Stimulated activated CD8-positive, alpha-beta memory T cell treated with anti-CD3 and anti-CD28 coated beads, Interleukin-7, amount 100 ng/mL, for 4 hours (primary cell): ENCODE measurements around the gene PSTPIP2.
"Not testable (repeated sequence)": the region's sequence is repeated elsewhere in the genome, so short reads cannot be mapped to it uniquely, and the experiment has no call there.

ENCODE experiments used
- DNase-seq, 2 donors: peaks; one replicate each; pipeline ENCODE4 v3.0.0-alpha.2; 2020; ENCODE audit warnings: low read depth in 2 of 2

The PSTPIP2 gene

DNA sequence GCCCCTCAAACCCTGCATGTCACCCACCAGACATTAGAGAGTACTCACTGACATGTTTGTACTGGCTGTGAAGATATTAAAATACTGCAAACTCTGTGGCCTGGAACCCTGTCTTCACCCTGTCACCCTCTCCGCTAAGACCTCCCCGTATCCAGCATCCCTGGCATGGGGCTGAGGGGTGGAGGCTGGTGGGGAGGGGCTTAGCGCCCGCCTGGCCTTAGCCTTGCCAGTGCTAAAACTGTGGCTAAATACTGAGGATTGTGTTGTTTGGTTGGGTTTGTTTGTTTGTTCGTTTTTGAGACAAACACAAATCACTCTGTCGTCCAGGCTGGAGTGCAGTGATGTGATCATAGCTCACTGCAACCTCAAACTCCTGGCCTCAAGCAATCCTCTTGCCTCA, 1.8 kb downstream of the PSTPIP2 start:
- no peak for DNase-seq

GRCh38 chr18:46069524-46069923, 2.5 kb downstream of the PSTPIP2 start:
- DNase-seq: no peak

GRCh38 chr18:46068763-46069162, 3.3 kb downstream of the PSTPIP2 start:
- no peak for DNase-seq

DNA sequence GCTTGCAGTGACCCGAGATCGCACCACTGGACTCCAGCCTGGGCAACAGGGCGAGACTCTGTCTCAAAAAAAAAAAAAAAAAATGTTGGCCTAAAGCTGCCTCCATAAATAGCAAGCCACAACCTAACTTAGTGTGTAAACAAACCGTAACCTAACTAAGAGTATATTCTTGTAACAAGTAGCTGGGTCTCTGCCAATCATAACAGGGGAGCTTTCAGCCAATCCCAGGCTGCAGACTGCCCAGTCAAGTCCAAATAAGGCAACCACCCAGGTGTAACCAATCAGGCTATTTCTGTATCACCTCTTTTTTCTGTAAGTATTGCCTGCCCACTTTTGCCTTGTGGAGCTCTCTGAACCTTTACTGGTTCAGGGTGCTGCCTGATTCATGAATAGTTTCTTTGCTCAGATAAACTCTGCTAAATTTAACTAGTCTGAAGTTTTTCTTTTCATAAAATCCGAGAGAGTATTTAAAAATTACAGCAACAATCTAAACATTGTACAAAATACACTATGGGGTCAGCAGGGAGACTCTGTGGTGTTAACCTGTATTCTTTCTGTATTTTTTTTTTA, 4.5 kb downstream of the PSTPIP2 start:
- no peak for DNase-seq

- DNase-seq: no peak
Measured at GRCh38 chr18:46062781-46063180, 9.3 kb downstream of the PSTPIP2 start.

- no peak for DNase-seq
Measured at GRCh38 chr18:46061796-46062195, 10.3 kb downstream of the PSTPIP2 start.

- no peak for DNase-seq
Measured at GRCh38 chr18:46061387-46061786, 10.7 kb downstream of the PSTPIP2 start.

- no peak for DNase-seq
Measured at GRCh38 chr18:46060359-46060841, 11.7 kb downstream of the PSTPIP2 start.

DNA sequence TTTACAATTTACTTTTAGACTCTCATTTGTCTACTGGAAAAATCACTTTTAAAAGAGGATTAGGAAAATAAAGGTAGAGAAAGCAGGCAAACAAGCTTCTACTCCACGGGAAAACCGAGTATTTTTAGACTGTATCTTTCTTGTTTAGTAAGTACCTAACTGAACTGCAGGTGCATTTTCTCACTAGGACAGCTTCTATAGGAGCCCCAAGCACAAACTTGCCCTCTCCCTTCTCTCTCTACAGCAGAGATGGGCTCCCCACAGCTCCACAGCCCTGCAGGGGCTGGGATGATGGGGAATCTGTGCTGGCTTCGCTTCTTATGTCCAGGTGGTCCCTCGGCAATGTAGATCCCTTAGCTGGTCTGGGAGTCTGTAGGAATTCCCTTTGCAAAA, 16.2 kb downstream of the PSTPIP2 start:
- DNase-seq: no peak

GRCh38 chr18:46054956-46055837, 16.9 kb downstream of the PSTPIP2 start:
- no peak for DNase-seq

- DNase-seq: no peak
Measured at GRCh38 chr18:46053368-46054095, 18.5 kb downstream of the PSTPIP2 start.

DNA sequence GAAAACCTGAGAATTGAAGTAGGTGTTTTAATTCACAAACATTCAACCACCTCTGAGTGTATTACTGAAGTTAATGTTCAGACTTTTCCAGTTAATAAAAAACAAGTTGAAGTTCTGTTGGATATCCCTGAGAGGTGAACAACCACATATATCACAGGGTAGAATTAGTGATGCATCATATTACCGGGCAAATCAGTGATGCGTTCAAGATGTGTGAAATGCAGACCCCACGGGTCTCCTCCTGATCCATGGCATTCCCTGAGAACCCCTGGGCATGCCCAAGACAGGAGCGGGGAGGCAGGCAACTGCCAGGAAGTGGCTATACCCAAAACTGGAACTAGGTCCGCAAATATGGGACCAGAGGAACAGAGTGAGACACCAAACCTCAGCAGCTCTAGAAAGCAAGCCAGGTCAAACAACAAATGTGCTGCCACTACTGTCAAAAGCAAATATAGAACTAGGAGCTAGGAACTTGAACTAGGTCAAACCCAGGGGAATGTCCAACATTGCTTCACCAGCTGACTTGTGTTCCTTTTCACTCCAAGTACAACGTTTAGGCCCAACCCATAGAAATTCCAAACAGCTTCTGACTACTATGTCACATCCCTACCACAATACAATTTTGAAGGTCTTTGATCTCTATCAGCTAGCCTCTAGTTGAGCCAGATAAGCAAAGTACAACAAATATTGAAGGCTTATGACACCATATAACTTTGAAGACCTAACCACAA, 20.2 kb downstream of the PSTPIP2 start:
- DNase-seq: no peak

DNA sequence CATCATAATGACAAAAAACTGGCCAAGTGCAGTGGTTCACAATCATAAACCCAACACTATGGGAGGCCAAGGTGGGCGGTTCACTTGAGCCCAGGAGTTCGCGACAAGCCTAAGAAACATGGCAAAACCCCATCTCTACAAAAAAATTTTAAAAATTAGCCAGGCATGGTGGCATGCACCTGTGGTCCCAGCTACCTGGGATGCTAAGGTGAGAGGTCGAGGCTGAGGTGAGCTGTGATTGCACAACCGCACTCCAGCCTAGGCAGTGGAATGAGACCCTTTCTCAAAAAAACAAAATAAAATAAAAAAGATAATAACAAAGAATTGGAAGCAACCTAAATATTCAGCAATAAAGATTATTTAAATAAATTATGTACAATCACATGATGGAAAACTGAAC, 21.8 kb downstream of the PSTPIP2 start:
- no peak for DNase-seq

GRCh38 chr18:46048641-46049040, 23.4 kb downstream of the PSTPIP2 start:
- DNase-seq: no peak

- not testable (repeated sequence) for DNase-seq
Measured at GRCh38 chr18:46047369-46047768, 24.7 kb downstream of the PSTPIP2 start.

GRCh38 chr18:46046688-46047087, 25.4 kb downstream of the PSTPIP2 start:
- DNase-seq: no peak

DNA sequence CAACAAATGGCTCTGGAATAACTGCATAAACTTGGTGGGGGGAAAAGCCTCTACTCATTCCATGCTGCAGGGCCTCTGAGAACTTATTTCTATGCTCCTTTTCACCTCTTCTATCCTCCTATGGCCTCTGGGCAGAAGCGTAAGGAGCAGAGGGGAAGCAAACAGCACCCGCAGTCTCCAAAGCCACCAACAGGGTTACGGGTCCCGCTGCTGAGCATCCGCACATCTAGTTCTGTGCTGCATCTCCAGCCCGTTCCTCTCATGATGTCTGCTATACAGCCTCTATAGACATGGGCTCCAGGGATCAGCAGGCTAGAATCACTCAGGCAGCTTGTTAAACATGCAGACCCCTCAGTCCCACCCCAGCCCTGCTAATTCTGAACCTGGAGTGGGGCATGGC, 25.9 kb downstream of the PSTPIP2 start:
- no peak for DNase-seq

DNA sequence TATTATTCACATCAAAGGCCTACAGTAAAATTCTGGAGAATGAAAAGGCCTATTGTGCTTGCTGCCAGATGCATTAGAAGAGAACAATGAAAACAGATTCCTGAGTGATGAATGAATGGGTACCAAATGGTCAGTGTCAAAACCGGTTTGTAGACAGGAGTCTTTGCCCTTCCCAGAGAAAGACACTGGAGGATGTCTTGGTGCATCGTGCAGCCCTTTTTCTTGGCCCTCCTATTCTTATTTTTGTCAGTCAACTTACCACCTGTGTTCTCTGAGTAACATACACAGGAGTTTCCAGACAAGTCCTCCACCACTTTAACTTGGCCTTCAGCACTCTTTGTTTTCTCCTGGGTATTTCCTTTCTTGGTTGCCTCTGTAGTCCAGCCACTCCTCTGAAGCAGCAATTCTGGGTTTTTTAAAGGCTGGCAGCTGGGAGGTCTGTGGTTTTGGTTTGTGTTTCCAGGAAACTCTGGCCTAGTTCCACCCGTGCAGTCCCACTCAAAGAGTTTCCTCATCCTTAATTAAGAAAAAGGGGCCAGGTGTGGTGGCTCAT, 29.4 kb downstream of the PSTPIP2 start:
- DNase-seq: peak in 1 of 2 donors; percentile 16

- no peak for DNase-seq
Measured at GRCh38 chr18:46040747-46041104, 31.3 kb downstream of the PSTPIP2 start.

DNA sequence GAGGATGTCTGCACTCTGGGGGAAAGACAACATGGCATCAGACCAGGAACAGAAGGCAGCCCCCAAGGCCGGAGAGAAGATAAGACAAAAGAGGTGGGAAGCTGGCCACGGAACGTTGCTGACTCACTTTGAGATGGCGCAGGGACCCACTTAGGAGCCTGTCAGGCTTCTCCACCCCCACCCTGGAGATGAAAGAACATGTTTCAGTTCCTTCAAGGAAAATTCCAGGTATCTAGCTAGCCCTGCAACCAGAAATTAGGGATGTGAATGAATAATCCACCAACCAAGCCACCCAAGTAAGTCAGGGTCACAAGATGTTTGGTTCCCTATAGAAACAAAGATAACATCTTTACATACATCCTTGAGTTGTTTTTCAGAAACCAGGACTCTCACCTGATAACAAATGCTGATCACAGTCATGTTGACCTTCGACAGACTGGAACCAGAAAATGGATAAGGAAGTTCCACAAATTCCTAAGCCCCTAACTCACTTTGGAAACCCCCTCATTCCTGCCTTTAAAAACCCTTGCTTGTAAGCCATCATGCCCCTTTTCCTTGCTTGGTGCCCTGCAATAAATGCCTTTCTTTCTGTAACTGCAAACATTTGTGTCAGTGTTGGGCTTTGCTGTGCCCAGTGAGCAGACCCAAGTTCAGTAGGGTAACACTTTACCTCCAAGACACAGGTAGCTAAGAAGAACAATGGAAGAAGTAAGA, 31.9 kb downstream of the PSTPIP2 start:
- no peak for DNase-seq
